K562 (cell line): ENCODE measurements around the gene LIPM. TPM values are rescaled to one million over a fixed set of nuclear protein-coding genes. Genes with fewer than 3 reads are reported as not detected.

Experiments
- ATAC-seq: fragments of 200-7000 bp; cut with Tn5 transposase; 3 replicates; pipeline ENCODE4 v1.9.1; 2020; ENCODE audit warnings: moderate library complexity
- BruUV-seq: library from RNA; stranded (reverse); fragments of 400-500 nt; replicated peaks from 2 replicates; lab custom pipeline; 2021; lab: Mats Ljungman, UMichigan
- CTCF ChIA-PET: fragments of 300-600 bp; formaldehyde crosslinking; extraction: SDS; loops from one replicate; lab custom pipeline; 2021; ENCODE audit warnings: low intra/inter-chr PET ratio; lab: Yijun Ruan, JAX
- POLR2A ChIA-PET: fragments of 300-600, 350-650 bp; sonication (Branson Sonifier 250); formaldehyde crosslinking; extraction: SDS; loops from one replicate; lab custom pipeline; 2021; ENCODE audit warnings: antibody characterized with exemption, inconsistent platforms; lab: Yijun Ruan, JAX
- DNase-seq, 4 experiments: peaks; one replicate each; pipeline versions ENCODE4 v3.0.0 to v3.0.0-alpha.2; 2011 to 2018; ENCODE audit warnings: low spot score in 3 of 4, mixed read lengths in 3 of 4; ENCODE audit errors: extremely low read depth in 1 of 4
- FAIRE-seq: peaks from 2 replicates; lab custom pipeline; 2011; peaks lifted over from hg19 to GRCh38; lab: Jason Lieb, UNC
- H2AFZ ChIP-seq: 2 replicates; pipeline ENCODE4 v1.6.0; 2011; ENCODE audit warnings: low read depth, low read length, control low read depth, inconsistent platforms
- H3K27ac ChIP-seq: fragments of 200-600 bp; 3 replicates; pipeline ENCODE4 v1.8.0; 2011; ENCODE audit warnings: low read depth, mild to moderate bottlenecking, control low read depth, inconsistent platforms, low read length, moderate library complexity, mixed read lengths; ENCODE audit errors: extremely low read depth
- H3K27me3 ChIP-seq, 2 experiments: fragments of 300-600 bp in 1 of 2; 2 replicates in 1 of 2; 3 replicates in 1 of 2; pipeline versions ENCODE4 v1.6.0 to v1.8.0; 2011; ENCODE audit warnings: inconsistent platforms in 2 of 2, low read length in 2 of 2, mild to moderate bottlenecking in 1 of 2, mixed read lengths in 1 of 2, moderate library complexity in 1 of 2; ENCODE audit not compliant: control insufficient read depth in 2 of 2, insufficient read depth in 2 of 2
- H3K36me3 ChIP-seq: fragments of 300-600 bp; 3 replicates; pipeline ENCODE4 v1.8.0; 2011; ENCODE audit warnings: mild to moderate bottlenecking, low read length, inconsistent platforms; ENCODE audit not compliant: control insufficient read depth, insufficient read depth
- H3K4me1 ChIP-seq, 2 experiments: fragments of 200-600 bp in 1 of 2; replicated peaks in 1 of 2; 2 replicates in 1 of 2; 3 replicates in 1 of 2; pipeline versions ENCODE4 v1.5.1 to v1.8.0; 2011; ENCODE audit warnings: inconsistent platforms in 2 of 2, low read length in 2 of 2, mild to moderate bottlenecking in 1 of 2, mixed read lengths in 1 of 2, moderate library complexity in 1 of 2; ENCODE audit not compliant: control insufficient read depth in 2 of 2, insufficient read depth in 2 of 2
- H3K4me2 ChIP-seq: 2 replicates; pipeline ENCODE4 v1.6.1; 2011; ENCODE audit warnings: low read length, control low read depth, inconsistent platforms, mixed read lengths; ENCODE audit not compliant: insufficient read depth
- H3K4me3 ChIP-seq: fragments of 200-600 bp; sonication (generic), shearing (Covaris generic); 2 replicates; pipeline ENCODE4 v1.5.1; 2016; ENCODE audit warnings: control low read depth, inconsistent platforms
- H3K79me2 ChIP-seq: fragments of 200-600 bp; 3 replicates; pipeline ENCODE4 v1.8.0; 2011; ENCODE audit warnings: low read length, inconsistent platforms; ENCODE audit not compliant: control insufficient read depth, insufficient read depth
- H3K9ac ChIP-seq, 2 experiments: 2 replicates each; pipeline versions ENCODE4 v1.6.0 to v1.6.1; 2011; ENCODE audit warnings: low read depth in 2 of 2, low read length in 2 of 2, control low read depth in 1 of 2, inconsistent platforms in 1 of 2, mild to moderate bottlenecking in 1 of 2, mixed read lengths in 1 of 2; ENCODE audit not compliant: insufficient read depth in 1 of 2
- H3K9me1 ChIP-seq: one replicate; pipeline ENCODE4 v1.6.0; 2011; ENCODE audit warnings: inconsistent platforms, mild to moderate bottlenecking, low read length, moderate library complexity; ENCODE audit not compliant: control insufficient read depth, insufficient read depth
- H3K9me3 ChIP-seq: replicated peaks from 2 replicates; pipeline ENCODE4 v1.5.1; 2011; ENCODE audit warnings: low read depth, low read length, inconsistent platforms; ENCODE audit not compliant: control insufficient read depth, insufficient read depth
- H4K20me1 ChIP-seq: replicated peaks from 2 replicates; pipeline ENCODE4 v1.6.1; 2011; ENCODE audit warnings: low read length, inconsistent platforms, mixed read lengths; ENCODE audit not compliant: control insufficient read depth, insufficient read depth
- E2F3 ChIP-seq: fragments of 250-450 bp; sonication (Bioruptor Pico); IDR thresholded peaks from 2 replicates; pipeline ENCODE4 v1.4.0; 2020; ENCODE audit warnings: mild to moderate bottlenecking
- ELF1 ChIP-seq: fragments of 200-800 bp; sonication (Bioruptor generic); IDR thresholded peaks from 2 replicates; pipeline ENCODE4 v1.6.1; 2016; ENCODE audit warnings: missing genetic modification characterization, missing compliant biosample characterization
- ETV5 ChIP-seq: sonication (generic); formaldehyde crosslinking; IDR thresholded peaks from 2 replicates; pipeline ENCODE4 v1.4.0; 2020; ENCODE audit warnings: low read depth, mild to moderate bottlenecking, missing genetic modification reagents
- MAZ ChIP-seq, 2 experiments: fragments of 450-650 bp in 1 of 2; sonication (generic) in 1 of 2; formaldehyde crosslinking; IDR thresholded peaks in 1 of 2; conservative IDR thresholded peaks in 1 of 2; 2 replicates each; pipeline versions ENCODE4 v1.4.0 to v1.5.0; 2020; ENCODE audit warnings: mild to moderate bottlenecking in 1 of 2, missing genetic modification reagents in 1 of 2
- MCM7 ChIP-seq, 2 experiments: fragments of 450-650 bp; IDR thresholded peaks; 2 replicates each; pipeline ENCODE4 v1.6.1; 2016 to 2018
- MXI1 ChIP-seq: IDR thresholded peaks from 2 replicates; pipeline ENCODE4 v1.6.1; 2011; ENCODE audit warnings: low read depth, mild to moderate bottlenecking, improper control_type of control experiment, low read length
- NRF1 ChIP-seq, 2 experiments: fragments of 450-650 bp; IDR thresholded peaks in 1 of 2; conservative IDR thresholded peaks in 1 of 2; 2 replicates each; pipeline ENCODE4 v1.6.1; 2014; ENCODE audit warnings: mild to moderate bottlenecking in 2 of 2
- PTRF ChIP-seq: fragments of 450-650 bp; IDR thresholded peaks from 2 replicates; pipeline ENCODE4 v1.6.1; 2016; ENCODE audit warnings: mild to moderate bottlenecking, missing genetic modification characterization, missing compliant biosample characterization
- THAP12 ChIP-seq: fragments of 250-450 bp; sonication (Bioruptor Pico); IDR thresholded peaks from 2 replicates; pipeline ENCODE4 v1.9.0; 2021; ENCODE audit warnings: mild to moderate bottlenecking, inconsistent platforms
- ZNF695 ChIP-seq: fragments of 450-650 bp; formaldehyde crosslinking; IDR thresholded peaks from 2 replicates; pipeline ENCODE4 v1.4.0; 2020; ENCODE audit warnings: mild to moderate bottlenecking, moderate library complexity
- WGBS: fragments of 100-300 bp; shearing (Covaris generic); methylation state at CpG from one replicate; pipeline ENCODE4 v1.1.6; 2016; ENCODE audit warnings: low coverage, mixed read lengths; ENCODE audit not compliant: insufficient coverage; ENCODE audit errors: missing lambda C conversion rate; 5-methylcytosine and 5-hydroxymethylcytosine counted together
- in situ Hi-C: fragments of 300-500 bp; cut with MboI; formaldehyde crosslinking; loops from 4 replicates; pipeline ENCODE4 v1.15.0; 2018; ENCODE audit warnings: inconsistent platforms, mixed read lengths
- intact Hi-C: fragments of 100-400 bp; cut with micrococcal nuclease; formaldehyde crosslinking; loops from 2 replicates; pipeline ENCODE4 v1.14.2; 2022
- polyA plus RNA-seq, 8 experiments: library from polyadenylated mRNA; depleted of rRNA in 4 of 8; stranded (reverse) in 5 of 8; unstranded in 3 of 8; fragments of >200 nt; fragmentation: Nextera tagmentation in 2 of 8; fragmentation: Illumina TruSeq in 1 of 8; extraction: Ambion mirVana in 2 of 8; extraction: Trizol in 1 of 8; gene quantifications; 2 replicates each; pipeline versions ENCODE4 v1.2.1 to v1.2.3, GENCODE V29; 2011 to 2014; ENCODE audit warnings: inconsistent platforms in 1 of 8, missing spikeins in 1 of 8
- total RNA-seq, 7 experiments: library from RNA; depleted of rRNA in 6 of 7; stranded (reverse); fragments of >200 nt in 6 of 7; fragmentation: Illumina TruSeq in 2 of 7; extraction: Trizol in 2 of 7; gene quantifications; 2 replicates each; pipeline versions ENCODE4 v1.2.1 to v1.2.3, GENCODE V29; 2011 to 2021; ENCODE audit warnings: low replicate concordance in 1 of 7

LIPM gene
- total and polyA plus RNA-seq, 9 of the 15 experiments (the other 6 are each of a cell fraction or from before 2014, with no cell fraction given), result not detected

GRCh38 chr10:88762906-88763305 is 39.6 kb upstream of the LIPM start (continued):
- no peak for TF ChIP-seq PTRF (tag)
- no peak for TF ChIP-seq NRF1 (conservative IDR thresholded peaks at IDR 0.05 in 1 of 2, IDR thresholded peaks at IDR 0.05 in 1 of 2)
- no peak for TF ChIP-seq THAP12
- TF ChIP-seq MXI1, result no peak
- no peak for TF ChIP-seq ZNF695 (CRISPR knock-in tag)
- TF ChIP-seq ETV5, result no peak
- no peak for TF ChIP-seq E2F3

DNA sequence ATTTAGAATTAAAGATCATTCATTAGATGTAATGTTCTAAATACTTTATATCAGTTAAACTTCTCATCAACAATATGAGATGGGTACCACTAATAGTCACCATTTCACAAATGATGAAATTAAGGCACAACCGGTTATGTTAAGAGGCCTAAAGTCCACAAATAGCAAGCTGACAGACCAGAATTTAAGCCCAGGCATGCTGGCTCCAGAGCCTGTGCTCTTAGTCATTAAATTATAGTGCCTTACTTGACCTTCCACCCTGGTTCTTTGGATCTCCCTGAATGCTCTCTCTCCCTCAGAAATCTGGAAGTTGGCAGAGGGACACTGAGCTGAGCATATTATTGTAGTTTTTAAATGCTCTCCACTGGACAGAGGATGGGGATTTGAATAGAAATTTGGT is 39.1 kb upstream of the LIPM start:
- no peaks in the 10 kb centered on the region for H3K4me1 ChIP-seq
- intact Hi-C loops, result no loop called here
- H3K27ac ChIP-seq, result no peak overlapping the region
- FAIRE-seq (no peak), DNase-seq (no peak), ATAC-seq (no peak)
- H3K9me1 ChIP-seq, result no peaks in the 10 kb centered on the region
- no TSS peak for BruUV-seq
- ChIA-PET CTCF (no interaction called here), POLR2A (no interaction called here)
- H3K27me3 ChIP-seq, result no peaks in the 10 kb centered on the region
- H2AFZ ChIP-seq, result no peak overlapping the region
- H3K9me3 ChIP-seq, result no peaks in the 10 kb centered on the region
- in situ Hi-C loops, result no loop called here
- no peak for TF ChIP-seq MXI1
- TF ChIP-seq MCM7 (IDR thresholded peaks at IDR 0.05), result no peak
- TF ChIP-seq MAZ (CRISPR knock-in tag; conservative IDR thresholded peaks at IDR 0.05 in 1 of 2, IDR thresholded peaks at IDR 0.05 in 1 of 2), result no peak
- no peak for TF ChIP-seq ELF1 (tag)
- H3K4me3 ChIP-seq, result no peak overlapping the region
- WGBS, result 0% methylated on average over 1 of the region's 1 CpG
- no peak overlapping the region for H3K4me2 ChIP-seq
- H3K9ac ChIP-seq, result no peak overlapping the region
- H4K20me1 ChIP-seq, result no peaks in the 10 kb centered on the region
- H3K79me2 ChIP-seq, result no peaks in the 10 kb centered on the region
- no peaks in the 10 kb centered on the region for H3K36me3 ChIP-seq
